Osteoblast (primary cell): ENCODE results near the gene MRPL34. TPM values are rescaled to one million over a fixed set of nuclear protein-coding genes. Genes with fewer than 3 reads are reported as not detected.

Experiments used
- DNase-seq: peaks from one replicate; pipeline ENCODE4 v3.0.0; 2011; ENCODE audit warnings: low spot score, mixed read lengths; ENCODE audit not compliant: insufficient read length; ENCODE audit errors: missing footprints
- H2AFZ ChIP-seq: 2 replicates; pipeline ENCODE4 v1.6.0; 2011; ENCODE audit warnings: mild to moderate bottlenecking, low read length
- H3K27ac ChIP-seq: 2 replicates; pipeline ENCODE4 v1.5.1; 2011; ENCODE audit warnings: mild to moderate bottlenecking, low read depth, low read length, moderate library complexity
- H3K27me3 ChIP-seq: 2 replicates; pipeline ENCODE4 v1.6.0; 2012; ENCODE audit warnings: mild to moderate bottlenecking, control low read depth, inconsistent platforms, low read length, moderate library complexity; ENCODE audit not compliant: insufficient read depth
- H3K36me3 ChIP-seq: 2 replicates; pipeline ENCODE4 v1.5.1; 2011; ENCODE audit warnings: mild to moderate bottlenecking, low read length, control low read depth, moderate library complexity; ENCODE audit not compliant: insufficient read depth
- H3K4me1 ChIP-seq: 2 replicates; pipeline ENCODE4 v1.5.1; 2011; ENCODE audit warnings: mild to moderate bottlenecking, low read length, control low read depth, moderate library complexity; ENCODE audit not compliant: insufficient read depth
- H3K4me2 ChIP-seq: 2 replicates; pipeline ENCODE4 v1.6.0; 2011; ENCODE audit warnings: mild to moderate bottlenecking, low read length; ENCODE audit not compliant: insufficient read depth
- H3K4me3 ChIP-seq: fragments of 200-600 bp; sonication (generic); 3 replicates; pipeline ENCODE4 v1.5.1; 2012; ENCODE audit warnings: mild to moderate bottlenecking, low read length, inconsistent platforms; ENCODE audit not compliant: insufficient read depth
- H3K79me2 ChIP-seq: 2 replicates; pipeline ENCODE4 v1.6.0; 2012; ENCODE audit warnings: mild to moderate bottlenecking, low read length, control low read depth, inconsistent platforms; ENCODE audit not compliant: insufficient read depth
- H3K9me3 ChIP-seq: 2 replicates; pipeline ENCODE4 v1.5.1; 2011; ENCODE audit warnings: low read depth, low read length, control low read depth
- H4K20me1 ChIP-seq: 2 replicates; pipeline ENCODE4 v1.6.0; 2012; ENCODE audit warnings: mild to moderate bottlenecking, low read length, control low read depth; ENCODE audit not compliant: insufficient read depth
- CTCF ChIP-seq: IDR thresholded peaks from 2 replicates; pipeline ENCODE4 v1.5.1; 2011; ENCODE audit warnings: mild to moderate bottlenecking, low read depth, low read length, moderate library complexity; ENCODE audit errors: extremely low read depth
- total RNA-seq: library from RNA; depleted of rRNA; stranded (reverse); fragments of >200 nt; gene quantifications from 2 replicates; pipeline ENCODE4 v1.2.3, GENCODE V29; 2012

The MRPL34 gene
- total RNA-seq, 1 donor = 40.5 TPM

GRCh38 chr19:17311455-17312188 lies 6.0 kb downstream of the MRPL34 start:
- Histone ChIP-seq H2AFZ (no peak overlapping the region), H3K79me2 (peaks cover 63% of the 10 kb centered on the region), H4K20me1 (peaks cover 36% of the 10 kb centered on the region), H3K4me1 (peaks cover 25% of the 10 kb centered on the region), H3K4me3 (peak overlapping the region; percentile 23), H3K27me3 (no peaks in the 10 kb centered on the region), H3K27ac (peak overlapping the region; percentile 82), H3K4me2 (peak overlapping the region; percentile 63), H3K9me3 (no peaks in the 10 kb centered on the region), H3K36me3 (peaks cover 32% of the 10 kb centered on the region)
- no peak for TF ChIP-seq CTCF
- peak; percentile 96 for DNase-seq

- Histone ChIP-seq H3K4me3 (peak overlapping the region; percentile 23), H3K4me2 (peak overlapping the region; percentile 63), H4K20me1 (peaks cover 36% of the 10 kb centered on the region)
These were observed 6.8 kb downstream of the MRPL34 start for GRCh38 chr19:17312189-17313113.

GRCh38 chr19:17314007-17314593 lies 8.4 kb downstream of the MRPL34 start:
- no peak for TF ChIP-seq CTCF
- no peak overlapping the region for H2AFZ ChIP-seq
- H3K36me3 ChIP-seq = peaks cover 32% of the 10 kb centered on the region
- H3K9me3 ChIP-seq = no peaks in the 10 kb centered on the region
- H3K4me1 ChIP-seq = peaks cover 25% of the 10 kb centered on the region
- no peak overlapping the region for H3K4me2 ChIP-seq
- H3K79me2 ChIP-seq = peaks cover 55% of the 10 kb centered on the region
- H3K27me3 ChIP-seq = no peaks in the 10 kb centered on the region
- peak; percentile 42 for DNase-seq
- H4K20me1 ChIP-seq = peaks cover 36% of the 10 kb centered on the region
- no peak overlapping the region for H3K27ac ChIP-seq
- no peak overlapping the region for H3K4me3 ChIP-seq

More at GRCh38 chr19:17312189-17313113, 6.8 kb downstream of the MRPL34 start:
- no peak for TF ChIP-seq CTCF
- Histone ChIP-seq H3K27me3 (no peaks in the 10 kb centered on the region), H2AFZ (no peak overlapping the region), H3K4me1 (peaks cover 25% of the 10 kb centered on the region), H3K27ac (peak overlapping the region; percentile 82), H3K79me2 (peaks cover 59% of the 10 kb centered on the region), H3K9me3 (no peaks in the 10 kb centered on the region), H3K36me3 (peaks cover 32% of the 10 kb centered on the region)
- DNase-seq = peak; percentile 58
